HL-60 (cell line): ENCODE data around the gene MTHFD2.

Source experiments
- DNase-seq, 2 experiments: peaks; one replicate each; pipeline ENCODE4 v3.0.0-alpha.2; 2010 to 2020; ENCODE audit warnings: low read depth in 1 of 2, low spot score in 1 of 2
- H3K27ac ChIP-seq: fragments of 250-450 bp; sonication (Bioruptor Pico); replicated peaks from 2 replicates; pipeline ENCODE4 v1.5.1; 2020; ENCODE audit warnings: mild to moderate bottlenecking, moderate library complexity
- H3K27me3 ChIP-seq: fragments of 250-450 bp; sonication (Bioruptor Pico); 2 replicates; pipeline ENCODE4 v1.5.1; 2021; ENCODE audit warnings: mild to moderate bottlenecking, moderate library complexity; ENCODE audit not compliant: insufficient read depth, poor library complexity, severe bottlenecking
- H3K4me3 ChIP-seq: replicated peaks from 2 replicates; pipeline ENCODE4 v1.5.1; 2011; ENCODE audit warnings: mild to moderate bottlenecking, control low read depth, low read length; ENCODE audit not compliant: insufficient read depth
- GABPA ChIP-seq: IDR thresholded peaks from 2 replicates; pipeline ENCODE4 v1.6.1; 2012; ENCODE audit warnings: low read depth
- POLR2AphosphoS5 ChIP-seq: IDR thresholded peaks from 2 replicates; pipeline ENCODE4 v1.6.1; 2012; ENCODE audit warnings: low read depth
- SPI1 ChIP-seq: IDR thresholded peaks from 2 replicates; pipeline ENCODE4 v1.6.1; 2012; ENCODE audit warnings: low read depth, mild to moderate bottlenecking, borderline replicate concordance
- TF ChIP-seq, protein P1 (sequence below): IDR thresholded peaks from one replicate; pipeline ENCODE4 v1.5.1; 2011; ENCODE audit warnings: low read length, control low read depth, inconsistent platforms; ENCODE audit not compliant: insufficient read depth
- TF ChIP-seq, protein P2 (sequence below): IDR thresholded peaks from 2 replicates; pipeline ENCODE4 v1.6.1; 2012; ENCODE audit warnings: low read depth; ENCODE audit not compliant: insufficient replicate concordance

The MTHFD2 gene

GRCh38 chr2:74188696-74189095, 9.7 kb upstream of the MTHFD2 start:
- H3K27ac ChIP-seq, result no peak overlapping the region
- DNase-seq, result no peak
- TF ChIP-seq GABPA (no peak), POLR2AphosphoS5 (no peak), SPI1 (no peak)
- TF ChIP-seq, protein P1, sequence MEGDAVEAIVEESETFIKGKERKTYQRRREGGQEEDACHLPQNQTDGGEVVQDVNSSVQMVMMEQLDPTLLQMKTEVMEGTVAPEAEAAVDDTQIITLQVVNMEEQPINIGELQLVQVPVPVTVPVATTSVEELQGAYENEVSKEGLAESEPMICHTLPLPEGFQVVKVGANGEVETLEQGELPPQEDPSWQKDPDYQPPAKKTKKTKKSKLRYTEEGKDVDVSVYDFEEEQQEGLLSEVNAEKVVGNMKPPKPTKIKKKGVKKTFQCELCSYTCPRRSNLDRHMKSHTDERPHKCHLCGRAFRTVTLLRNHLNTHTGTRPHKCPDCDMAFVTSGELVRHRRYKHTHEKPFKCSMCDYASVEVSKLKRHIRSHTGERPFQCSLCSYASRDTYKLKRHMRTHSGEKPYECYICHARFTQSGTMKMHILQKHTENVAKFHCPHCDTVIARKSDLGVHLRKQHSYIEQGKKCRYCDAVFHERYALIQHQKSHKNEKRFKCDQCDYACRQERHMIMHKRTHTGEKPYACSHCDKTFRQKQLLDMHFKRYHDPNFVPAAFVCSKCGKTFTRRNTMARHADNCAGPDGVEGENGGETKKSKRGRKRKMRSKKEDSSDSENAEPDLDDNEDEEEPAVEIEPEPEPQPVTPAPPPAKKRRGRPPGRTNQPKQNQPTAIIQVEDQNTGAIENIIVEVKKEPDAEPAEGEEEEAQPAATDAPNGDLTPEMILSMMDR, result no peak
- TF ChIP-seq, protein P2, sequence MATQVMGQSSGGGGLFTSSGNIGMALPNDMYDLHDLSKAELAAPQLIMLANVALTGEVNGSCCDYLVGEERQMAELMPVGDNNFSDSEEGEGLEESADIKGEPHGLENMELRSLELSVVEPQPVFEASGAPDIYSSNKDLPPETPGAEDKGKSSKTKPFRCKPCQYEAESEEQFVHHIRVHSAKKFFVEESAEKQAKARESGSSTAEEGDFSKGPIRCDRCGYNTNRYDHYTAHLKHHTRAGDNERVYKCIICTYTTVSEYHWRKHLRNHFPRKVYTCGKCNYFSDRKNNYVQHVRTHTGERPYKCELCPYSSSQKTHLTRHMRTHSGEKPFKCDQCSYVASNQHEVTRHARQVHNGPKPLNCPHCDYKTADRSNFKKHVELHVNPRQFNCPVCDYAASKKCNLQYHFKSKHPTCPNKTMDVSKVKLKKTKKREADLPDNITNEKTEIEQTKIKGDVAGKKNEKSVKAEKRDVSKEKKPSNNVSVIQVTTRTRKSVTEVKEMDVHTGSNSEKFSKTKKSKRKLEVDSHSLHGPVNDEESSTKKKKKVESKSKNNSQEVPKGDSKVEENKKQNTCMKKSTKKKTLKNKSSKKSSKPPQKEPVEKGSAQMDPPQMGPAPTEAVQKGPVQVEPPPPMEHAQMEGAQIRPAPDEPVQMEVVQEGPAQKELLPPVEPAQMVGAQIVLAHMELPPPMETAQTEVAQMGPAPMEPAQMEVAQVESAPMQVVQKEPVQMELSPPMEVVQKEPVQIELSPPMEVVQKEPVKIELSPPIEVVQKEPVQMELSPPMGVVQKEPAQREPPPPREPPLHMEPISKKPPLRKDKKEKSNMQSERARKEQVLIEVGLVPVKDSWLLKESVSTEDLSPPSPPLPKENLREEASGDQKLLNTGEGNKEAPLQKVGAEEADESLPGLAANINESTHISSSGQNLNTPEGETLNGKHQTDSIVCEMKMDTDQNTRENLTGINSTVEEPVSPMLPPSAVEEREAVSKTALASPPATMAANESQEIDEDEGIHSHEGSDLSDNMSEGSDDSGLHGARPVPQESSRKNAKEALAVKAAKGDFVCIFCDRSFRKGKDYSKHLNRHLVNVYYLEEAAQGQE, result no peak

DNA sequence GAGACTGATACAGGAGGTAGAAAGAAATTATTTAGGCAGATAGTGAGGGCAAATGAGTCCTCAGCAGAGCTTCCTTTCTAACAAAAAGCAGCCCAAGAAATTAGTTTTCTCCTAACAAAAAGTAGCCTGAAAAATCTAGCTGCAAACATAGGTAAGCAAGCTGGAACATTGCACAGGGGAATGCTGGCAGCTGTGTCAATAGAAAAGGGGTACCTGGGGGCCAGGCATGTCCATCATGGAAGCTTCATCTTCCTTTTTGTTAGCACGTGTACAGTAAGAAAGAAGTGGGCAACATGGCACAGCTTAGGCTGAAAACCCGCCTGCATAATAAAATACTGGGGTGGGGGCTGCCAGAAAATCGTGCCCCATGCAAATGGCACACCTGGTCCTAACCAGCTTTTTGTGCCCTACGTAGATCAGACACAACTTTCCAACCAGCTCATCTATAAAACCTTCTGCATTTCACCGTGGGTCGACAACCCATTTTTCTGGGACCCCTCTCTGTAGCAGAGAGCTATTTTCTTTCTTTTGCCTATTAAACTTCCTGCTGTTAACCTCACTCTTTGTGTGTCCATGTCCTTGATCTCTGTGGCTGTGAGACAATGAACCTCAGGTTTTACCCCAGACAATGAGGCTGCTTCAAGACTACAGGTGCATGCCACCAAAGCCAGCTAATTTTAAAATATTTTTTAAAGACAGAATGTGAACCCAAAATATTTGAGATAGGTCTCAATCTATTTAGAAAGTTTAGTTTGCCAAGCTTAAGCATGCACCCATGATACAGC, 6.6 kb upstream of the MTHFD2 start:
- Histone ChIP-seq H3K27me3 (no peaks in the 10 kb centered on the region), H3K4me3 (no peak overlapping the region), H3K27ac (no peak overlapping the region)
- TF ChIP-seq, protein P1, result no peak
- no peak for TF ChIP-seq POLR2AphosphoS5
- TF ChIP-seq, protein P2, result no peak
- no peak for TF ChIP-seq SPI1
- no peak for TF ChIP-seq GABPA
- no peak for DNase-seq

More at GRCh38 chr2:74188696-74189095, 9.7 kb upstream of the MTHFD2 start:
- H3K4me3 ChIP-seq, result no peak overlapping the region
- H3K27me3 ChIP-seq, result no peaks in the 10 kb centered on the region

DNA sequence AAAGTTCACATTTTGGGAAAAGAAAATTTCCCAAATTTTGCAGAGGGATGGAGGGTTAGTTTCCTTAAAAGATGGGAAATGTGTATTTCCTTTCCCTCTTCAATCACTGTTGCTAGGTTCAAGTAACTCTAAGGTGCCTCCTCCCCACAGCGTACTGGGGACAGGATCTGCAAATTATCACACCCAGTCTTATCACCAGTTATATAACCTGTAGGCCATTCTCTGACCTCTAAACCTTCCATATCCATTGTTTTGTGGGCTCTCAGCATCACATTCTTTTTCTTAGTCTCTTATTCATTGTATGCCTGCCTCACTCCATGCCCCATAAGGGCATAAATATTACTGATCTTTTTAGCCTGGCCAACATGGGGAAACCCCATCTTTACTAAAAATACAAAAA, 3.6 kb upstream of the MTHFD2 start:
- DNase-seq, result no peak
- no peak overlapping the region for H3K4me3 ChIP-seq
- H3K27me3 ChIP-seq, result no peaks in the 10 kb centered on the region
- no peak overlapping the region for H3K27ac ChIP-seq
- TF ChIP-seq SPI1 (no peak), POLR2AphosphoS5 (no peak), GABPA (no peak)
- TF ChIP-seq, protein P2, result no peak
- TF ChIP-seq, protein P1, result no peak
